ENCODE measurements around the gene CLOCK. TPM values are rescaled to one million over a fixed set of nuclear protein-coding genes. Genes with fewer than 3 reads are reported as not detected.
"Not testable (repeated sequence)": the region's sequence is repeated elsewhere in the genome, so short reads cannot be mapped to it uniquely, and the experiment has no call there.

Gene CLOCK
- total RNA-seq, 1 experiment from 2014 or later = 24.9 TPM

- ATAC-seq (no peak), DNase-seq (ENCODE audit: low read depth, low spot score) (no peak)
- Histone ChIP-seq H3K9me3 (ENCODE audit: control insufficient read depth, insufficient read depth, low read depth, low read length) (no peaks in the 10 kb centered on the region), H3K27me3 (ENCODE audit: control insufficient read depth, insufficient read depth, low read length) (no peaks in the 10 kb centered on the region), H3K4me3 (ENCODE audit: low read depth in 2 of 2, low read length in 2 of 2) (no peak overlapping the region), H3K36me3 (ENCODE audit: control insufficient read depth, insufficient read depth, low read length) (no peaks in the 10 kb centered on the region), H3K27ac (ENCODE audit: low read length) (no peak overlapping the region), H3K4me1 (ENCODE audit: control insufficient read depth, insufficient read depth, low read length) (no peaks in the 10 kb centered on the region)
- no peak for TF ChIP-seq SIN3A (IDR thresholded peaks at IDR 0.05; ENCODE audit: borderline replicate concordance, insufficient read depth, low read depth, low read length)
- TF ChIP-seq CTCF (IDR thresholded peaks at IDR 0.05) = no peak
- no peak for TF ChIP-seq TCF7L2 (IDR thresholded peaks at IDR 0.05; ENCODE audit: low read depth, low read length)
- TF ChIP-seq POLR2AphosphoS5 (IDR thresholded peaks at IDR 0.05; ENCODE audit: low read depth, low read length) = no peak
- TF ChIP-seq REST (IDR thresholded peaks at IDR 0.05; ENCODE audit: insufficient read depth in 1 of 2, low read depth in 2 of 2, low read length in 1 of 2) = no peak
- in situ Hi-C loops (cut with HindIII; ENCODE audit: low pct_unique_long_range_greater_than_20kb, low sequenced_read_pairs) = no loop called here
- no TSS peak for BruUV-seq (replicated peaks)
- ChIA-PET CTCF (no interaction called here), POLR2A (no interaction called here)
- intact Hi-C loops (cut with micrococcal nuclease; ENCODE audit: unreplicated experiment) = no loop called here
These were observed 41.5 kb upstream of the CLOCK start for GRCh38 chr4:55588160-55588559.

- H3K27ac ChIP-seq (ENCODE audit: low read length); H3K9me3 ChIP-seq (ENCODE audit: control insufficient read depth, insufficient read depth, low read depth, low read length); ATAC-seq; CTCF ChIA-PET; H3K27me3 ChIP-seq (ENCODE audit: control insufficient read depth, insufficient read depth, low read length); H3K4me1 ChIP-seq (ENCODE audit: control insufficient read depth, insufficient read depth, low read length); intact Hi-C loops (cut with micrococcal nuclease; ENCODE audit: unreplicated experiment); H3K36me3 ChIP-seq (ENCODE audit: control insufficient read depth, insufficient read depth, low read length); DNase-seq (ENCODE audit: low read depth, low spot score); in situ Hi-C loops (cut with HindIII; ENCODE audit: low pct_unique_long_range_greater_than_20kb, low sequenced_read_pairs); BruUV-seq (replicated peaks); H3K4me3 ChIP-seq (ENCODE audit: low read depth in 2 of 2, low read length in 2 of 2): not testable (repeated sequence)
- POLR2A ChIA-PET = interaction anchor here (0.6 kb wide), 1 partner anchor 9 kb away, joined by 4 read pairs; no protein-coding TSS in a partner anchor
These were observed 36.1 kb upstream of the CLOCK start for GRCh38 chr4:55582773-55583172.

GRCh38 chr4:55578341-55579010, 31.8 kb upstream of the CLOCK start:
- H3K4me1 ChIP-seq (ENCODE audit: control insufficient read depth, insufficient read depth, low read length) = no peaks in the 10 kb centered on the region
- CTCF ChIA-PET = no interaction called here
- TF ChIP-seq TCF7L2 (IDR thresholded peaks at IDR 0.05; ENCODE audit: low read depth, low read length) = no peak
- no peak for TF ChIP-seq CTCF (IDR thresholded peaks at IDR 0.05)
- no peak for TF ChIP-seq POLR2AphosphoS5 (IDR thresholded peaks at IDR 0.05; ENCODE audit: low read depth, low read length)
- TF ChIP-seq REST (IDR thresholded peaks at IDR 0.05; ENCODE audit: insufficient read depth in 1 of 2, low read depth in 2 of 2, low read length in 1 of 2) = no peak
- POLR2A ChIA-PET = no interaction called here
- no TSS peak for BruUV-seq (replicated peaks)
- DNase-seq (ENCODE audit: low read depth, low spot score) = no peak
- H3K27me3 ChIP-seq (ENCODE audit: control insufficient read depth, insufficient read depth, low read length) = no peaks in the 10 kb centered on the region
- 0 out of 2 replicates have a peak, but pooled peaks cover 3% of the 10 kb centered on the region for H3K9me3 ChIP-seq (ENCODE audit: control insufficient read depth, insufficient read depth, low read depth, low read length)
- in situ Hi-C loops (cut with HindIII; ENCODE audit: low pct_unique_long_range_greater_than_20kb, low sequenced_read_pairs) (no loop called here), intact Hi-C loops (cut with micrococcal nuclease; ENCODE audit: unreplicated experiment) (no loop called here)
- no peak for ATAC-seq
- H3K4me3 ChIP-seq (ENCODE audit: low read depth in 2 of 2, low read length in 2 of 2) = no peak overlapping the region
- H3K36me3 ChIP-seq (ENCODE audit: control insufficient read depth, insufficient read depth, low read length) = no peaks in the 10 kb centered on the region
- no peak overlapping the region for H3K27ac ChIP-seq (ENCODE audit: low read length)

Measured in Panc1 (cell line).